Urinary bladder (tissue), 4 donors: ENCODE results near the gene TMEM143. TPM values are rescaled to one million over a fixed set of nuclear protein-coding genes. Genes with fewer than 3 reads are reported as not detected.
"Not testable (repeated sequence)": the region's sequence is repeated elsewhere in the genome, so short reads cannot be mapped to it uniquely, and the experiment has no call there.

Source experiments
- DNase-seq: peaks from one replicate; pipeline ENCODE4 v3.0.0-alpha.2; 2015; ENCODE audit errors: extremely low spot score
- H3K27ac ChIP-seq: one replicate; pipeline ENCODE4 v1.5.1; 2013; ENCODE audit warnings: low read depth, mild to moderate bottlenecking, moderate library complexity
- H3K36me3 ChIP-seq: one replicate; pipeline ENCODE4 v1.6.1; 2013; ENCODE audit warnings: mild to moderate bottlenecking, moderate library complexity; ENCODE audit not compliant: insufficient read depth
- H3K4me1 ChIP-seq: one replicate; pipeline ENCODE4 v1.6.1; 2013; ENCODE audit warnings: mild to moderate bottlenecking, moderate library complexity; ENCODE audit not compliant: insufficient read depth
- H3K4me3 ChIP-seq: one replicate; pipeline ENCODE4 v1.5.1; 2013; ENCODE audit warnings: low read depth, low read length
- WGBS: extraction: QIAGEN DNeasy Blood & Tissue Kit; methylation state at CpG from one replicate; pipeline ENCODE4 v1.1.7; 2013; 5-methylcytosine and 5-hydroxymethylcytosine counted together
- polyA plus RNA-seq: library from polyadenylated mRNA; stranded (reverse); fragments of 200-250 nt; gene quantifications from one replicate; pipeline ENCODE4 v1.2.3, GENCODE V29; 2013
- total RNA-seq: library from RNA; depleted of rRNA; stranded (reverse); fragments of >200 nt; gene quantifications from one replicate; pipeline ENCODE4 v1.2.3, GENCODE V29; 2014
- donor health status: healthy with polysubstance abuse.
- donor health status: healthy.

TMEM143 gene
- total and polyA plus RNA-seq, 2 donors: 4.3 to 10.2 TPM

DNA sequence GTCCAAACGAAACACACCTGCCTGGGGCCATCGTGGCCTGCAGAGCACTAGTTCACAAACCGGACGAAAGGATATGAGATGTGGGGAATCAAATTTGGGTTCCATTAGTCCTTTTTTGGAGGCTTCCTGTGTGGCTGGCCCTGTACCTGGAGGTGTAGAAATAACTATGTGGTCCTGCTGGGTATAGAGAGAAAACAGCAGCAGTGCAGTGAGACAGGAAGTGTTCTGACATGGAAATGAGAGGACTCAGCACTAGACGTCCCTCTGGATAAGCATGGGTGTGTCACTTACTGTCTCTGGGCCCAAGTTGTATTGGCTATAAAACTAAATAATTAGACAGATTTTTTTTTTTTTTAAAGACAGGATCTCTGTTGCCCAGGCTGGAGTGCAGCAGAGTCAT is 15.3 kb upstream of the TMEM143 start:
- no peak overlapping the region for H3K27ac ChIP-seq
- 80% methylated on average over 5 of the region's 5 CpGs for WGBS
- H3K36me3 ChIP-seq: peaks cover 3% of the 10 kb centered on the region
- no peaks in the 10 kb centered on the region for H3K4me1 ChIP-seq
- no peak overlapping the region for H3K4me3 ChIP-seq
- DNase-seq: no peak

DNA sequence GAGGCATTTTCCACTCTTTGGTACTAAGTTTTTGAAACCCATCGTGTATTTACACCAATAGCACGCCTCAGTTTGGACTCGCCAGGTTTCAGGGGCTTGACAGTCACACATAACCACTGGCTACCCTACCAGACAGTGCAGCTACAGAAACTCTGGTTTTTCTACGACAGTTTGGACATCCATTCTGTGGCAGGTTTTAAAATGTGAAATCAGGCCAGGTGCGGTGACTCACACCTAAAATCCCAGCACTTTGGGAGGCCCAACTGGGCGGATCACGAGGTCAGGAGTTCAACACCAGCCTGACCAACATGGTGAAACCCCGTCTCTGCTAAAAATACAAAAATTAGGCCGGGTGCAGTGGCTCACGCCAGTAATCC is 14.4 kb upstream of the TMEM143 start:
- DNase-seq: no peak
- H3K4me3 ChIP-seq: no peak overlapping the region
- WGBS: 91% methylated on average over 10 of the region's 10 CpGs
- H3K27ac ChIP-seq: no peak overlapping the region
- H3K36me3 ChIP-seq: no peaks in the 10 kb centered on the region
- H3K4me1 ChIP-seq: no peaks in the 10 kb centered on the region

DNA sequence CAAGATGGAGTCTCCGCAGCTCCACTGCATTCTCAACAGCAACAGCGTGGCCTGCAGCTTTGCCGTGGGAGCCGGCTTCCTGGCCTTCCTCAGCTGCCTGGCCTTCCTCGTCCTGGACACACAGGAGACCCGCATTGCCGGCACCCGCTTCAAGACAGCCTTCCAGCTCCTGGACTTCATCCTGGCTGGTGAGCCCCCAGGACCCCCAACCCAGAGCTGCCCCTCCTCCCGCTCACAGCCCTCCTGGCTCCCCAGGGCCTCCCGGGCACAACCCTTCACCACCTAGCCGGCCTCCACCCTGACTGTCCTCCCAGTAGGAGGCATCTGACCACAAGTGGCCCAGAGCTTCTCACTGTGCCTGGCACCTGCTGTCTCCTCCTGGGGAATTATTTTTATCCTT is 9.8 kb upstream of the TMEM143 start:
- Histone ChIP-seq H3K4me3 (no peak overlapping the region), H3K36me3 (no peaks in the 10 kb centered on the region), H3K27ac (no peak overlapping the region), H3K4me1 (no peaks in the 10 kb centered on the region)
- no peak for DNase-seq
- WGBS: 87% methylated on average over 11 of the region's 11 CpGs

GRCh38 chr19:48372904-48373303 is 9.2 kb upstream of the TMEM143 start:
- WGBS: 59% methylated on average over 4 of the region's 4 CpGs
- no peak overlapping the region for H3K27ac ChIP-seq
- no peak overlapping the region for H3K4me3 ChIP-seq
- H3K36me3 ChIP-seq: no peaks in the 10 kb centered on the region
- no peaks in the 10 kb centered on the region for H3K4me1 ChIP-seq
- peak; percentile 29 for DNase-seq

DNA sequence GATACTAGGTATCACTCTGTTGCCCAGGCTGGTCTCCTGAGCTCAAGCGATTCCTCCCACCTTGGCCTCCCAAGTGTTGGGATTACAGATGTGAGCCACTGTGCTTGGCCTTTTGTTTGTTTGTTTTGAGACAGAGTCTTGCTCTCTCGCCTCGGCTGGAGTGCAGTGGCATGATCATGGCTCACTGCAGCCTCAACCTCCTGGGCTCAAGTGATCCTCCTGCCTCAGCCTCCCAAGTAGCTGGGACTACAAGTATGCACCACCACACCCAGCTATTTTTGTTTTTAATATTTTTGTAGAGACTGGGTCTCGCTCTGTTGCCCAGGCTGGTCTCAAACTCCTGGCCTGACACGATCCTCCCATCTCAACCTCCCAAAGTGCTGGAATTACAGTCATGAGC is 8.0 kb upstream of the TMEM143 start:
- not testable (repeated sequence) for H3K4me3 ChIP-seq, H3K4me1 ChIP-seq, H3K27ac ChIP-seq, DNase-seq, H3K36me3 ChIP-seq
- WGBS: 93% methylated on average over 5 of the region's 5 CpGs

DNA sequence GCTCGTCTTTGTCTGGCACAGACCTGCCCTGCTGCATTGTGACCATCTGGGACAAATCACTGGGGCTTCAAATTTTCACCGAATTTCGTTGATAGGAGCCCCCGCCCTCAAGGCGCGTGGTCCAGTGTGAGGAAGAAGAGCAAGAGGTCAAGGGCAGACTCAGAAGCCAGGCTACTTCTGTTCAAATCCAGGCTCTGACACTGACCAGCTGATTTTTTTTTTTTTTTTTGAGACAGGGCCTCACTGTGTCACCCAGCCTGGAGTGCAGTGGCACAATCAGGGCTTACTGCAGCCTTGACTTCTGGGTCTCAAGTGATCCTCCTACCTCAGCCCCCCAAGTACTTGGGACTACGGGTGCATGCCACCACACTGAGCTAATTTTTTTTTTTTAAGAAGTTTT is 7.6 kb upstream of the TMEM143 start:
- H3K36me3 ChIP-seq: no peaks in the 10 kb centered on the region
- H3K27ac ChIP-seq: no peak overlapping the region
- H3K4me1 ChIP-seq: no peaks in the 10 kb centered on the region
- WGBS: 61% methylated on average over 7 of the region's 7 CpGs
- no peak overlapping the region for H3K4me3 ChIP-seq
- no peak for DNase-seq

GRCh38 chr19:48370955-48371354 is 7.2 kb upstream of the TMEM143 start:
- no peaks in the 10 kb centered on the region for H3K36me3 ChIP-seq
- H3K27ac ChIP-seq: no peak overlapping the region
- 73% methylated on average over 4 of the region's 4 CpGs for WGBS

DNA sequence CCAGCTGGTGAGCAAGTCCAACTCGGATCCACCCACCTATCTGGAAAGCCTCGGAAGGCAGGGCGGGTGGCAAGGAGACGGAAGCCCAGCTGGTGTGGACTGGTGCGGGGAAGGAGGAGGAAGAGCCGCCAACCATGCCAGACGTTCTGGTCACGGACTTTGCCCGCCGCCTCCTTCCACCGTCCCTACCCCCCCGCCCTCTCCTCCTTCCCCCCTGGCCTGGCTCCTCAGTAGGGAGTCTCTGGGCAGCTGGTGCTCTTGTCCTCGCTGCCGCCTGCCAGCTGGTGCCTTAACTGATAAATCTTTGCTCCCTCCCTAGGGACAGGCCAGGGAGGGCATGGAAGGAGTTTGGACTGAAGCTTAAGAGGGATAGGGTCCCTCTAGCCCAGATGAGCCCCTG is 5.2 kb upstream of the TMEM143 start:
- DNase-seq: no peak
- 78% methylated on average over 14 of the region's 14 CpGs for WGBS
- Histone ChIP-seq H3K36me3 (no peaks in the 10 kb centered on the region), H3K27ac (no peak overlapping the region), H3K4me1 (no peaks in the 10 kb centered on the region), H3K4me3 (no peak overlapping the region)

More at GRCh38 chr19:48370955-48371354, 7.2 kb upstream of the TMEM143 start:
- Histone ChIP-seq H3K4me3 (no peak overlapping the region), H3K4me1 (no peaks in the 10 kb centered on the region)
- no peak for DNase-seq

GRCh38 chr19:48367855-48368254 is 4.1 kb upstream of the TMEM143 start:
- DNase-seq: no peak
- H3K27ac ChIP-seq: no peak overlapping the region
- H3K4me1 ChIP-seq: no peaks in the 10 kb centered on the region
- WGBS: 66% methylated on average over 5 of the region's 5 CpGs
- no peak overlapping the region for H3K4me3 ChIP-seq
- H3K36me3 ChIP-seq: no peaks in the 10 kb centered on the region

DNA sequence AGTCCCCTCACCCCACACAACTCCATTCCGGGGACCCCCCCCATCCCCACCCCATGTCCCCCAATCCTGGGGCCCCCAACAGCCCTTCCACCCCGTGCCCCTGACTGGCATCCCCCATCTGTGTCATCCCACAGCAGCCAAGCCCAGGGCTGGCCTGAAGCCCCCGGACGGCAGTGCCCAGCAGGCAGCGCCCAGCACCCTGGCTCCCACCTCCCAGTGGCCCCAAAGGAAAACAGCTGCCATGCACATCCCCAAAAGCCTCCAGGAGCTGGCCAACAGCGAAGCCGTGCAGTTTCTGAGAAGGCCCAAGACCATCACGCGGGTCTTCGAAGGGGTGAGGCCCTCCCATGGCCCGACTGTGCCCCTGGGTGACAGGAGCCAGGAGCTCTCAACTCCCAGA is 1.9 kb upstream of the TMEM143 start:
- 91% methylated on average over 11 of the region's 11 CpGs for WGBS
- no peak for DNase-seq
- no peaks in the 10 kb centered on the region for H3K4me1 ChIP-seq

GRCh38 chr19:48364598-48365348 is 1.0 kb upstream of the TMEM143 start:
- no peaks in the 10 kb centered on the region for H3K4me1 ChIP-seq
- no peak overlapping the region for H3K4me3 ChIP-seq
- H3K36me3 ChIP-seq: no peaks in the 10 kb centered on the region
- DNase-seq: no peak
- WGBS: 65% methylated on average over 10 of the region's 10 CpGs
- H3K27ac ChIP-seq: no peak overlapping the region

More for the DNA sequence above, 1.9 kb upstream of the TMEM143 start:
- Histone ChIP-seq H3K36me3 (no peaks in the 10 kb centered on the region), H3K27ac (no peak overlapping the region), H3K4me3 (no peak overlapping the region)

GRCh38 chr19:48363500-48363809 is 285 bp downstream of the TMEM143 start:
- Histone ChIP-seq H3K4me1 (no peaks in the 10 kb centered on the region), H3K36me3 (no peaks in the 10 kb centered on the region), H3K4me3 (peak overlapping the region; percentile 54), H3K27ac (peak overlapping the region; percentile 92)
- under 1% methylated on average over 10 of the region's 10 CpGs for WGBS
- no peak for DNase-seq

DNA sequence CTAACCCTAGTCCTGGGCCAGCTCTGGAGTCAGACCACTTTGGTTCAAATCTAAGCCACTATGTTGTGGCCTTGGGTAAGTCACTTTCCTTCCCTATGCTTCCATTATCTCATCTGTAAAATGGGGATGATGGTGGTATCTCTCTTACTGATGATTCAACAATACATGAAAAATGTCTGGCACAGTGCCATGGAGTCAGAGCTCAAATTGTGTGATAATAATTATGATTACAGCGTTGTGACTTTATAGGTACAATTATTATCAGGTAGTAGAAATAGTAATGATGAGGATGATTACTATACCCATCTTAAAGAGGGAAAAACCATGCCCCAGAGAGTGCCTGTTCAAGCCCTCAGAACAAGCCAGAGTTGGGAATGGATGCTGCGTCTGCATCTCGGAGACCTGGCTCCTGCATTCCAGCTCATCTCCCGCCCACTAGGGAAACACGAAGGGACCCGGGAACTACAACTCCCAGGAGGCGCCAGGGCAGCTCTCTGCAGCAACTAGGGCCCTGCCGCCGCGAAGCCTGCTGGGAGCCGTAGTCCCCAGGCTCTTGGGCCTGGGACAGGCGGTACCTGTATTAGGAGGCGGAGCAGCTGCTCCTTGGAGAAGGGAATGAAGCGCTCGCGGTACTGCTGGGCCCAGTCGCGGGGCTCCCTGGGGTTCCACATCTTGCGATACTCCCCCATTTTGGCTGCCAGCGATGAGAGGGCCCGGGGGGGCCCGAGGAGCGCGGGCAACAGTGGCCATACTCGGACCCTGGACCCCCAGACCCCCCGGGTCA is 832 bp downstream of the TMEM143 start:
- peak; percentile 86 for DNase-seq
- H3K36me3 ChIP-seq: no peaks in the 10 kb centered on the region
- WGBS: 4% methylated on average over 26 of the region's 26 CpGs
- peak overlapping the region; percentile 92 for H3K27ac ChIP-seq
- H3K4me1 ChIP-seq: no peaks in the 10 kb centered on the region
- peak overlapping the region; percentile 54 for H3K4me3 ChIP-seq

DNA sequence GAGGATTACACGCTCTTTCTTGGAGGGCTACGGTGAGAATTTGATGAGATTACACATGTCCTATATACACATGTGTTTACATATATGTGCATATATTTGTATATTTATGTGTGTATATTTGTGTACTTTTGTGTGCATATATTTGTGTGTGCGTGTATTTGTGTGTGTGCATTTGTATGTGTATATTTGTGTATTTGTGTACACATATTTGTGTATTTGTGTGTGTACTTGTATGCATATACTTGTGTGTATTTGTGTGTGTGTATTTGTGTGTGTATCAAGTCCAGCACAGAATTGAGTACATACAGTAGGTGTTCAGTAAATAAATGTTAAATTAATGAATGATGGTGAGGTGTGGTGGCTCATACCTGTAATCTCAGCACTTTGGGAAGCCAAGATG is 1.8 kb downstream of the TMEM143 start:
- no peak overlapping the region for H3K27ac ChIP-seq
- H3K36me3 ChIP-seq: no peaks in the 10 kb centered on the region
- 93% methylated on average over 3 of the region's 3 CpGs for WGBS
- no peak overlapping the region for H3K4me3 ChIP-seq
- no peak for DNase-seq
- H3K4me1 ChIP-seq: no peaks in the 10 kb centered on the region
